Colonic mucosa (tissue), 4 donors: ENCODE results near the gene ZFP36. TPM values are rescaled to one million over a fixed set of nuclear protein-coding genes. Genes with fewer than 3 reads are reported as not detected.
A peak's percentile ranks its signal among the peaks of the same experiment; 100 is the strongest.

Experiments
- DNase-seq: peaks from one replicate; pipeline ENCODE4 v3.0.0-alpha.2; 2020
- H3K27ac ChIP-seq: fragments of 200-600 bp; one replicate; pipeline ENCODE4 v1.8.0; 2021
- H3K27me3 ChIP-seq: fragments of 200-600 bp; one replicate; pipeline ENCODE4 v1.8.0; 2021
- H3K36me3 ChIP-seq: fragments of 200-600 bp; one replicate; pipeline ENCODE4 v1.8.0; 2021
- H3K4me1 ChIP-seq: fragments of 200-600 bp; one replicate; pipeline ENCODE4 v1.8.0; 2021; ENCODE audit warnings: mild to moderate bottlenecking
- H3K4me3 ChIP-seq: fragments of 200-600 bp; one replicate; pipeline ENCODE4 v1.8.0; 2021
- H3K9ac ChIP-seq, 2 donors: one replicate each; pipeline ENCODE4 v1.7.0; 2013; ENCODE audit warnings: control low read depth in 2 of 2, low read depth in 2 of 2, low read length in 2 of 2
- H3K9me3 ChIP-seq: fragments of 200-600 bp; one replicate; pipeline ENCODE4 v1.8.0; 2021
- CTCF ChIP-seq: fragments of 200-600 bp; IDR thresholded peaks from one replicate; pipeline ENCODE4 v1.8.0; 2022; ENCODE audit warnings: antibody characterized with exemption, mild to moderate bottlenecking
- intact Hi-C: fragments of 100-400 bp; cut with DNase I; formaldehyde crosslinking; loops from one replicate; pipeline ENCODE4 v1.14.1; 2022
- total RNA-seq, 2 donors: library from RNA; stranded (reverse); fragmentation: NEBNext Ultra II Directional in 1 of 2; extraction: Animal tissue kit (Norgen Biotek cat#: 25700) in 1 of 2; gene quantifications; one replicate each; pipeline ENCODE4 v1.2.1, GENCODE V29; 2021
- donor health status: healthy.
- donor health status: DM: no; HTN: no; CAD: no.
- donor health status: DM: no; HTN: no; CAD: no.

Gene ZFP36
- total RNA-seq, 2 donors from 2014 or later: 120 to 121 TPM

- Histone ChIP-seq H3K27ac (peak overlapping the region; percentile 100), H3K9ac (peak overlapping the region; percentile 88 to 98), H3K27me3 (peaks cover 15% of the 10 kb centered on the region), H3K9me3 (no peaks in the 10 kb centered on the region), H3K4me3 (peak overlapping the region; percentile 96), H3K4me1 (peaks cover 13% of the 10 kb centered on the region), H3K36me3 (peaks cover 10% of the 10 kb centered on the region)
- intact Hi-C loops: no loop called here
- no peak for TF ChIP-seq CTCF
- DNase-seq: peak; percentile 76
These were observed 3.6 kb downstream of the ZFP36 start for GRCh38 chr19:39410017-39410830.

- H3K27me3 ChIP-seq: peaks cover 15% of the 10 kb centered on the region
- peak overlapping the region; percentile 96 for H3K4me3 ChIP-seq
- peaks cover 10% of the 10 kb centered on the region for H3K36me3 ChIP-seq
- peaks cover 13% of the 10 kb centered on the region for H3K4me1 ChIP-seq
- H3K27ac ChIP-seq: peak overlapping the region; percentile 100
- peak overlapping the region; percentile 88 to 98 for H3K9ac ChIP-seq
- H3K9me3 ChIP-seq: no peaks in the 10 kb centered on the region
- intact Hi-C loops: no loop called here
- no peak for DNase-seq
- TF ChIP-seq CTCF: no peak
These were observed 4.1 kb downstream of the ZFP36 start for GRCh38 chr19:39410831-39411080.

- DNase-seq: peak; percentile 84
- Histone ChIP-seq H3K9me3 (no peaks in the 10 kb centered on the region), H3K9ac (peak overlapping the region; percentile 88 to 98), H3K36me3 (peaks cover 10% of the 10 kb centered on the region), H3K4me3 (no peak overlapping the region), H3K4me1 (peaks cover 13% of the 10 kb centered on the region), H3K27me3 (peaks cover 15% of the 10 kb centered on the region), H3K27ac (peak overlapping the region; percentile 100)
- intact Hi-C loops: no loop called here
- no peak for TF ChIP-seq CTCF
These were observed 4.6 kb downstream of the ZFP36 start for GRCh38 chr19:39411081-39411831.

- H3K4me3 ChIP-seq: no peak overlapping the region
- peaks cover 13% of the 10 kb centered on the region for H3K4me1 ChIP-seq
- TF ChIP-seq CTCF: peak; percentile 93
- no peaks in the 10 kb centered on the region for H3K9me3 ChIP-seq
- intact Hi-C loops: no loop called here
- DNase-seq: peak; percentile 97
- H3K36me3 ChIP-seq: peaks cover 10% of the 10 kb centered on the region
- peaks cover 15% of the 10 kb centered on the region for H3K27me3 ChIP-seq
- peak overlapping the region; percentile 100 for H3K27ac ChIP-seq
- H3K9ac ChIP-seq: peak overlapping the region in 1 of 2 donors; percentile 98
These were observed 5.1 kb downstream of the ZFP36 start for GRCh38 chr19:39411832-39412099.

- Histone ChIP-seq H3K9me3 (no peaks in the 10 kb centered on the region), H3K27ac (peak within 1 kb of the TSS; percentile 100), H3K36me3 (peaks cover 10% of the 10 kb centered on the region), H3K9ac (peak within 1 kb of the TSS; percentile 88 to 98), H3K27me3 (peaks cover 15% of the 10 kb centered on the region), H3K4me3 (peak within 1 kb of the TSS; percentile 59), H3K4me1 (peaks cover 13% of the 10 kb centered on the region)
- intact Hi-C loops: no loop called here
- peak; percentile 95 for DNase-seq
- TF ChIP-seq CTCF: peak; percentile 82
These were observed 5.6 kb downstream of the ZFP36 start, which contains the start of gene PLEKHG2 for GRCh38 chr19:39412100-39412866. Gene PLEKHG2 (plus strand): TSS chr19:39412669. CDS start chr19:39414087, 1,418 bp downstream.
